IMR-90 (cell line): ENCODE results near the gene WDCP. TPM values are rescaled to one million over a fixed set of nuclear protein-coding genes. Genes with fewer than 3 reads are reported as not detected.

Experiments
- ATAC-seq: fragments of 200-7000 bp; cut with Tn5 transposase; 2 replicates; pipeline ENCODE4 v1.9.1; 2020; ENCODE audit warnings: low read depth, mild to moderate bottlenecking, moderate library complexity
- BruUV-seq: library from RNA; stranded (reverse); fragments of 400-500 nt; replicated peaks from 2 replicates; lab custom pipeline; 2021; lab: Mats Ljungman, UMichigan
- CTCF ChIA-PET: fragments of 300-600 bp; formaldehyde crosslinking; extraction: SDS; loops from one replicate; lab custom pipeline; 2021; ENCODE audit warnings: antibody characterized with exemption; lab: Yijun Ruan, JAX
- POLR2A ChIA-PET: fragments of 300-600 bp; sonication (Branson Sonifier 250); formaldehyde crosslinking; loops from one replicate; lab custom pipeline; 2022; ENCODE audit warnings: antibody characterized with exemption; ENCODE audit not compliant: unreplicated experiment; lab: Charles Lee
- DNase-seq: peaks from one replicate; pipeline ENCODE4 v3.0.0; 2013
- H2AFZ ChIP-seq: replicated peaks from 2 replicates; pipeline ENCODE3; 2013; ENCODE audit warnings: low read length, mild to moderate bottlenecking; ENCODE audit not compliant: poor library complexity
- H2AK5ac ChIP-seq: 2 replicates; pipeline ENCODE4 v1.6.1; 2013; ENCODE audit warnings: low read depth, low read length, inconsistent platforms
- H2AK9ac ChIP-seq: replicated peaks from 2 replicates; pipeline ENCODE3; 2013; ENCODE audit warnings: mild to moderate bottlenecking, low read depth, low read length, moderate library complexity; ENCODE audit not compliant: poor library complexity
- H2BK120ac ChIP-seq: 2 replicates; pipeline ENCODE4 v1.6.1; 2013; ENCODE audit warnings: low read depth, low read length, inconsistent platforms
- H2BK15ac ChIP-seq: 3 replicates; pipeline ENCODE4 v1.6.1; 2013; ENCODE audit warnings: low read depth, low read length, inconsistent platforms
- H2BK20ac ChIP-seq: 2 replicates; pipeline ENCODE4 v1.6.1; 2013; ENCODE audit warnings: low read depth, mild to moderate bottlenecking, inconsistent platforms, low read length, moderate library complexity
- H2BK5ac ChIP-seq: 2 replicates; pipeline ENCODE4 v1.6.1; 2013; ENCODE audit warnings: mild to moderate bottlenecking, low read depth, low read length, inconsistent platforms; ENCODE audit not compliant: poor library complexity, severe bottlenecking
- H3K14ac ChIP-seq: replicated peaks from 2 replicates; pipeline ENCODE4 v1.6.1; 2013; ENCODE audit warnings: low read depth, low read length, inconsistent platforms
- H3K18ac ChIP-seq: 2 replicates; pipeline ENCODE4 v1.6.1; 2013; ENCODE audit warnings: low read depth, low read length, control low read depth
- H3K23ac ChIP-seq: 2 replicates; pipeline ENCODE4 v1.6.1; 2013; ENCODE audit warnings: low read depth, low read length, inconsistent platforms
- H3K27ac ChIP-seq: 2 replicates; pipeline ENCODE4 v1.5.1; 2013; ENCODE audit warnings: mild to moderate bottlenecking, control low read depth, low read length; ENCODE audit not compliant: insufficient read depth
- H3K27me3 ChIP-seq: 2 replicates; pipeline ENCODE4 v1.6.1; 2013; ENCODE audit warnings: low read length; ENCODE audit not compliant: control insufficient read depth, insufficient read depth
- H3K36me3 ChIP-seq: 2 replicates; pipeline ENCODE4 v1.6.1; 2013; ENCODE audit warnings: low read length, mixed read lengths; ENCODE audit not compliant: control insufficient read depth, insufficient read depth
- H3K4ac ChIP-seq: 2 replicates; pipeline ENCODE4 v1.6.1; 2013; ENCODE audit warnings: low read depth, low read length, inconsistent platforms
- H3K4me1 ChIP-seq: 2 replicates; pipeline ENCODE4 v1.6.1; 2013; ENCODE audit warnings: low read length, mixed read lengths; ENCODE audit not compliant: control insufficient read depth, insufficient read depth
- H3K4me2 ChIP-seq: 2 replicates; pipeline ENCODE4 v1.6.1; 2013; ENCODE audit warnings: low read depth, mild to moderate bottlenecking, control low read depth, low read length, moderate library complexity
- H3K4me3 ChIP-seq: 2 replicates; pipeline ENCODE4 v1.5.1; 2013; ENCODE audit warnings: low read depth, mild to moderate bottlenecking, control low read depth, low read length, moderate library complexity; ENCODE audit not compliant: insufficient read depth
- H3K56ac ChIP-seq: 2 replicates; pipeline ENCODE4 v1.6.1; 2013; ENCODE audit warnings: low read length, inconsistent platforms; ENCODE audit not compliant: insufficient read depth; ENCODE audit errors: extremely low read depth
- H3K79me1 ChIP-seq, 2 experiments: 2 replicates each; pipeline ENCODE4 v1.6.1; 2013; ENCODE audit warnings: low read length in 2 of 2, inconsistent platforms in 1 of 2, low read depth in 1 of 2
- H3K9ac ChIP-seq: 2 replicates; pipeline ENCODE4 v1.6.1; 2013; ENCODE audit warnings: low read depth, low read length, control low read depth
- H3K9me1 ChIP-seq: 2 replicates; pipeline ENCODE4 v1.6.1; 2013; ENCODE audit warnings: low read length, inconsistent platforms; ENCODE audit not compliant: insufficient read depth
- H3K9me3 ChIP-seq: 2 replicates; pipeline ENCODE4 v1.6.1; 2013; ENCODE audit warnings: low read length; ENCODE audit not compliant: control insufficient read depth, insufficient read depth
- H4K20me1 ChIP-seq: 2 replicates; pipeline ENCODE4 v1.6.1; 2013; ENCODE audit warnings: low read length, inconsistent platforms; ENCODE audit not compliant: insufficient read depth
- H4K5ac ChIP-seq: 2 replicates; pipeline ENCODE4 v1.6.1; 2013; ENCODE audit warnings: mild to moderate bottlenecking, low read depth, low read length, control low read depth
- H4K8ac ChIP-seq, 2 experiments: 2 replicates each; pipeline ENCODE4 v1.6.1; 2013; ENCODE audit warnings: low read depth in 2 of 2, low read length in 2 of 2, control low read depth in 1 of 2, inconsistent platforms in 1 of 2
- H4K91ac ChIP-seq: 2 replicates; pipeline ENCODE4 v1.6.1; 2013; ENCODE audit warnings: low read depth, low read length, inconsistent platforms; ENCODE audit not compliant: insufficient read depth
- BHLHE40 ChIP-seq: fragments of 150-350 bp; IDR thresholded peaks from 2 replicates; pipeline ENCODE4 v1.6.1; 2016; ENCODE audit warnings: mild to moderate bottlenecking, low read depth, low read length
- CEBPB ChIP-seq: IDR thresholded peaks from 2 replicates; pipeline ENCODE4 v1.6.1; 2012; ENCODE audit warnings: low read depth, low read length, improper control_type of control experiment
- CHD1 ChIP-seq: IDR thresholded peaks from 2 replicates; pipeline ENCODE4 v1.6.1; 2012; ENCODE audit warnings: low read depth, low read length, improper control_type of control experiment
- ELK1 ChIP-seq: fragments of 150-350 bp; IDR thresholded peaks from 2 replicates; pipeline ENCODE4 v1.6.1; 2016; ENCODE audit warnings: low read depth, mild to moderate bottlenecking, low read length, moderate library complexity, borderline replicate concordance
- FOS ChIP-seq: fragments of 150-350 bp; IDR thresholded peaks from 2 replicates; pipeline ENCODE4 v1.6.1; 2016; ENCODE audit warnings: low read depth, low read length
- MAFK ChIP-seq: IDR thresholded peaks from 2 replicates; pipeline ENCODE4 v1.6.1; 2012; ENCODE audit warnings: low read depth, low read length, improper control_type of control experiment
- MAZ ChIP-seq: IDR thresholded peaks from 2 replicates; pipeline ENCODE4 v1.6.1; 2012; ENCODE audit warnings: low read depth, mild to moderate bottlenecking, low read length, improper control_type of control experiment, moderate library complexity, borderline replicate concordance
- MXI1 ChIP-seq: IDR thresholded peaks from 2 replicates; pipeline ENCODE4 v1.6.1; 2012; ENCODE audit warnings: low read depth, mild to moderate bottlenecking, low read length, moderate library complexity, borderline replicate concordance
- NFE2L2 ChIP-seq: fragments of 150-350 bp; IDR thresholded peaks from 2 replicates; pipeline ENCODE4 v1.6.1; 2016; ENCODE audit warnings: low read depth, mild to moderate bottlenecking, low read length
- RCOR1 ChIP-seq: IDR thresholded peaks from 2 replicates; pipeline ENCODE4 v1.6.1; 2012; ENCODE audit warnings: mild to moderate bottlenecking, low read length, improper control_type of control experiment; ENCODE audit not compliant: insufficient replicate concordance
- USF2 ChIP-seq: fragments of 150-350 bp; IDR thresholded peaks from 2 replicates; pipeline ENCODE4 v1.6.1; 2017; ENCODE audit warnings: mild to moderate bottlenecking, antibody characterized with exemption, low read length, low read depth
- whole genome bisulfite sequencing, 2 experiments: methylation state at CpG; one replicate each; pipeline versions ENCODE4 v1.1.5 to v1.1.7; 2013; ENCODE audit warnings: missing lambda C conversion rate in 2 of 2; ENCODE audit not compliant: insufficient read length in 1 of 2; ENCODE audit errors: extremely low coverage in 2 of 2; 5-methylcytosine and 5-hydroxymethylcytosine counted together
- dilution Hi-C: fragments of 300-500 bp; cut with HindIII; formaldehyde crosslinking; loops from one replicate; pipeline ENCODE4 v1.14.3; 2018; ENCODE audit warnings: low sequenced_read_pairs; ENCODE audit not compliant: unreplicated experiment
- in situ Hi-C: fragments of 300-500 bp; cut with MboI; formaldehyde crosslinking; loops from 3 replicates; pipeline ENCODE4 v1.14.3; 2019; ENCODE audit warnings: low sequenced_read_pairs, inconsistent platforms, mixed read lengths
- intact Hi-C: fragments of 100-400 bp; cut with micrococcal nuclease; formaldehyde crosslinking; loops from 2 replicates; pipeline ENCODE4 v1.10.0; 2022
- polyA plus RNA-seq, 3 experiments: library from polyadenylated mRNA; depleted of rRNA; stranded (reverse); fragments of >200 nt; gene quantifications; 2 replicates each; pipeline ENCODE4 v1.2.3, GENCODE V29; 2012; ENCODE audit warnings: low replicate concordance in 1 of 3
- total RNA-seq: library from RNA; depleted of rRNA; stranded (reverse); fragments of >200 nt; gene quantifications from 2 replicates; pipeline ENCODE4 v1.2.3, GENCODE V29; 2012

Gene WDCP
- total and polyA plus RNA-seq, 2 of the 4 experiments (the other 2 are of a cell fraction), result 6.8 to 18.6 TPM

GRCh38 chr2:24073816-24074215 lies 26.6 kb upstream of the WDCP start:
- Histone ChIP-seq H3K56ac (no peak overlapping the region), H3K9ac (no peak overlapping the region), H2BK20ac (no peak overlapping the region), H2AK5ac (no peak overlapping the region), H3K4ac (no peak overlapping the region), H3K27me3 (no peaks in the 10 kb centered on the region), H3K18ac (no peak overlapping the region), H3K14ac (no peak overlapping the region), H3K9me1 (peaks cover 6% of the 10 kb centered on the region; the same call in 1 of the 2 replicates), H4K20me1 (no peaks in the 10 kb centered on the region; the same call in 1 of the 2 replicates), H2AFZ (no peak overlapping the region), H4K91ac (no peak overlapping the region), H3K27ac (no peak overlapping the region), H3K4me3 (no peak overlapping the region), H3K9me3 (no peaks in the 10 kb centered on the region), H3K4me1 (peaks cover 3% of the 10 kb centered on the region; the same call in 1 of the 2 replicates), H2BK120ac (no peak overlapping the region), H2BK15ac (no peak overlapping the region), H4K8ac (no peak overlapping the region), H3K23ac (no peak overlapping the region), H3K4me2 (no peak overlapping the region), H2BK5ac (no peak overlapping the region), H3K79me1 (peaks cover 27 to 48% of the 10 kb centered on the region in 2 experiments), H4K5ac (no peak overlapping the region), H2AK9ac (no peak overlapping the region), H3K36me3 (peaks cover 13% of the 10 kb centered on the region)
- no peak for TF ChIP-seq ELK1
- no peak for TF ChIP-seq NFE2L2
- TF ChIP-seq RCOR1, result no peak
- TF ChIP-seq MAZ, result no peak
- TF ChIP-seq FOS, result no peak
- TF ChIP-seq CHD1, result no peak
- no peak for TF ChIP-seq USF2
- no peak for TF ChIP-seq MAFK
- TF ChIP-seq BHLHE40, result no peak
- TF ChIP-seq MXI1, result no peak
- TF ChIP-seq CEBPB, result no peak
- in situ Hi-C loops (loop anchor here (10.0 kb wide), 1 partner anchor 249 kb away; no protein-coding TSS in a partner anchor), intact Hi-C loops (no loop called here), dilution Hi-C loops (no loop called here)
- no TSS peak for BruUV-seq
- ATAC-seq (no peak), DNase-seq (no peak)
- ChIA-PET CTCF (interaction anchor here (0.6 kb wide), 1 partner anchor 147 kb away, joined by 3 read pairs; the partner anchor contains the start of gene ATAD2B), POLR2A (no interaction called here)
- no CpG with 5 or more reads among the region's 6 CpGs for WGBS, 2 experiments
